ENCODE results near the gene KRTAP5-8. TPM values are rescaled to one million over a fixed set of nuclear protein-coding genes. Genes with fewer than 3 reads are reported as not detected.
"Not testable (repeated sequence)": the region's sequence is repeated elsewhere in the genome, so short reads cannot be mapped to it uniquely, and the experiment has no call there.

KRTAP5-8 gene
- total RNA-seq, 2 experiments from 2014 or later = not detected

GRCh38 chr11:71579513-71579912 lies 41.7 kb downstream of the KRTAP5-8 start:
- H3K4me3 Mint-ChIP-seq; H3K27ac Mint-ChIP-seq; H3K4me1 Mint-ChIP-seq; H3K36me3 Mint-ChIP-seq; DNase-seq; POLR2A ChIA-PET; H3K9me3 Mint-ChIP-seq; ATAC-seq (ENCODE audit: low read depth): not testable (repeated sequence)
- peaks cover 13% of the 10 kb centered on the region for H3K27me3 Mint-ChIP-seq

- Mint-ChIP-seq H3K27me3 (peaks cover 13% of the 10 kb centered on the region), H3K4me3 (no peak overlapping the region), H3K27ac (no peak overlapping the region), H3K9me3 (no peaks in the 10 kb centered on the region), H3K4me1 (peaks cover 3% of the 10 kb centered on the region), H3K36me3 (no peaks in the 10 kb centered on the region)
- DNase-seq = no peak
- no peak for ATAC-seq (ENCODE audit: low read depth)
- POLR2A ChIA-PET = no interaction called here
These were observed 42.5 kb downstream of the KRTAP5-8 start for GRCh38 chr11:71580057-71581003.

GRCh38 chr11:71581826-71582225 lies 44.0 kb downstream of the KRTAP5-8 start:
- Mint-ChIP-seq H3K4me3 (no peak overlapping the region), H3K9me3 (no peaks in the 10 kb centered on the region), H3K4me1 (peaks cover 3% of the 10 kb centered on the region), H3K27ac (no peak overlapping the region), H3K36me3 (no peaks in the 10 kb centered on the region), H3K27me3 (peaks cover 13% of the 10 kb centered on the region)
- POLR2A ChIA-PET = no interaction called here
- DNase-seq = no peak
- no peak for ATAC-seq (ENCODE audit: low read depth)

- H3K36me3 Mint-ChIP-seq = no peaks in the 10 kb centered on the region
- DNase-seq (no peak), ATAC-seq (ENCODE audit: low read depth) (no peak)
- H3K4me1 Mint-ChIP-seq = peaks cover 3% of the 10 kb centered on the region
- peaks cover 13% of the 10 kb centered on the region for H3K27me3 Mint-ChIP-seq
- H3K27ac Mint-ChIP-seq = no peak within 1 kb of the TSS
- H3K4me3 Mint-ChIP-seq = no peak within 1 kb of the TSS
- H3K9me3 Mint-ChIP-seq = no peaks in the 10 kb centered on the region
- POLR2A ChIA-PET = no interaction called here
These were observed 44.6 kb downstream of the KRTAP5-8 start, which contains the start of gene KRTAP5-11 for GRCh38 chr11:71582309-71582895. Gene KRTAP5-11, minus strand, starts transcription at chr11:71582875. Its CDS starts 38 bp downstream, at chr11:71582837.

GRCh38 chr11:71582969-71583368 lies 45.1 kb downstream of the KRTAP5-8 start:
- H3K27ac Mint-ChIP-seq; H3K36me3 Mint-ChIP-seq; H3K4me1 Mint-ChIP-seq; H3K4me3 Mint-ChIP-seq; POLR2A ChIA-PET; H3K9me3 Mint-ChIP-seq; DNase-seq; ATAC-seq (ENCODE audit: low read depth): not testable (repeated sequence)
- H3K27me3 Mint-ChIP-seq = peaks cover 13% of the 10 kb centered on the region

GRCh38 chr11:71585673-71586072 lies 47.8 kb downstream of the KRTAP5-8 start:
- H3K9me3 Mint-ChIP-seq; DNase-seq; H3K27ac Mint-ChIP-seq; H3K4me3 Mint-ChIP-seq; H3K4me1 Mint-ChIP-seq; ATAC-seq (ENCODE audit: low read depth); H3K36me3 Mint-ChIP-seq; POLR2A ChIA-PET: not testable (repeated sequence)
- peaks cover 13% of the 10 kb centered on the region for H3K27me3 Mint-ChIP-seq

GRCh38 chr11:71588314-71588713 lies 50.5 kb downstream of the KRTAP5-8 start:
- H3K4me1 Mint-ChIP-seq; DNase-seq; H3K4me3 Mint-ChIP-seq; ATAC-seq (ENCODE audit: low read depth); H3K27ac Mint-ChIP-seq; H3K9me3 Mint-ChIP-seq; H3K36me3 Mint-ChIP-seq; POLR2A ChIA-PET; H3K27me3 Mint-ChIP-seq: not testable (repeated sequence)

Other genes starting within 250 kb of the KRTAP5-8 start
- 10 to 100 TPM; 47.0 to 48.8 TPM for gene DHCR7, start 89.6 kb upstream of the KRTAP5-8 start, total RNA-seq
- 100 to 1,000 TPM; 172 to 186 TPM for gene NADSYN1, start 84.8 kb upstream of the KRTAP5-8 start, total RNA-seq
- gene KRTAP5-7, start 10.8 kb upstream of the KRTAP5-8 start, total RNA-seq = not detected
- not detected for gene KRTAP5-9, start 10.4 kb downstream of the KRTAP5-8 start, total RNA-seq
- gene KRTAP5-10, start 27.5 kb downstream of the KRTAP5-8 start, total RNA-seq = not detected
- not detected for gene KRTAP5-11, start 44.9 kb downstream of the KRTAP5-8 start, total RNA-seq